Measurements from ENCODE around the gene FUCA1. TPM values are rescaled to one million over a fixed set of nuclear protein-coding genes. Genes with fewer than 3 reads are reported as not detected.

FUCA1 gene
- total and polyA plus RNA-seq, 2 donors (not counting 3 experiments of a cell fraction or from before 2014, with no cell fraction given), result 4.9 to 5.6 TPM

DNA sequence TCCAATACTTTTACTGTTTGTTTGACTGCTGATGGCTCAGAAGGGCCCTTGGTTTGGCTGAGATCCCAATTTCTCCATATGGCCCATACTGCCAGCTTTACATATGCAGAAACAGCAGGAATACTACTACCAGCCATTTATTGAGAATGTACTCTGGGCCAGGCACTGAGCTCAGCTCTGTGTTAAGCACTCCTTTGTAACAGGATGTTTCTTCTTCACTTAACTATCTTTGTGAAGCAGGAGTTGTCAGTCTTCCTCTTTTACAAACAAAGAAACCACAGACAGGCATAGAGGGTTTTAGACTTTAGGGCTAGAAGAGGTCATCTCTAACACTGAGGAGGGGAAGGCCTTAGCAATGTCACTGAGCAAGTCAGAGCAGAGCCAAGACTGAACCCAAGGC, 51.2 kb downstream of the FUCA1 start:
- no peak overlapping the region for H3K4me2 ChIP-seq (ENCODE audit: insufficient read depth, low read length)
- DNase-seq (ENCODE audit: low read depth, low spot score), result no peak
- no peaks in the 10 kb centered on the region for H3K79me2 ChIP-seq (ENCODE audit: control insufficient read depth, insufficient read depth, low read length)
- H3K9me3 ChIP-seq (replicated peaks; ENCODE audit: control insufficient read depth, insufficient read depth, low read length), result no peaks in the 10 kb centered on the region
- no peak overlapping the region for H3K4me3 ChIP-seq (replicated peaks in 1 of 3; ENCODE audit: insufficient read depth in 1 of 3, low read depth in 1 of 3, low read length in 3 of 3)
- H3K4me1 ChIP-seq (ENCODE audit: control insufficient read depth, extremely low read depth, insufficient read depth, low read length), result no peaks in the 10 kb centered on the region
- no peak overlapping the region for H3K27ac ChIP-seq (ENCODE audit: insufficient read depth, low read depth, low read length)
- H2AFZ ChIP-seq (ENCODE audit: low read depth, low read length), result no peak overlapping the region
- ChIA-PET CTCF (interaction anchor here (0.6 to 2.2 kb wide), 3 partner anchors 22 to 211 kb away, joined by 3 to 5 read pairs (median 3); no protein-coding TSS in a partner anchor), POLR2A (interaction anchor here (1.7 kb wide), 1 partner anchor 8 kb away, joined by 5 read pairs; the partner anchor contains the start of gene HMGCL)
- no peak for TF ChIP-seq POLR2A (IDR thresholded peaks at IDR 0.05; ENCODE audit: low read depth, low read length)
- no peak for TF ChIP-seq JUN (IDR thresholded peaks at IDR 0.05; ENCODE audit: borderline replicate concordance, insufficient read depth, insufficient read length, low read depth)
- TF ChIP-seq EZH2 (IDR thresholded peaks at IDR 0.05; ENCODE audit: borderline replicate concordance, low read depth, low read length, severe bottlenecking), result no peak
- TF ChIP-seq MYC (IDR thresholded peaks at IDR 0.05; ENCODE audit: low read depth, low read length), result no peak
- TF ChIP-seq, protein P1, sequence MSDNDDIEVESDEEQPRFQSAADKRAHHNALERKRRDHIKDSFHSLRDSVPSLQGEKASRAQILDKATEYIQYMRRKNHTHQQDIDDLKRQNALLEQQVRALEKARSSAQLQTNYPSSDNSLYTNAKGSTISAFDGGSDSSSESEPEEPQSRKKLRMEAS (IDR thresholded peaks at IDR 0.05; ENCODE audit: insufficient read depth, insufficient read length), result no peak
- no peak for TF ChIP-seq FOS (IDR thresholded peaks at IDR 0.05; ENCODE audit: borderline replicate concordance, insufficient read depth, low read length)
- TF ChIP-seq, protein P2, sequence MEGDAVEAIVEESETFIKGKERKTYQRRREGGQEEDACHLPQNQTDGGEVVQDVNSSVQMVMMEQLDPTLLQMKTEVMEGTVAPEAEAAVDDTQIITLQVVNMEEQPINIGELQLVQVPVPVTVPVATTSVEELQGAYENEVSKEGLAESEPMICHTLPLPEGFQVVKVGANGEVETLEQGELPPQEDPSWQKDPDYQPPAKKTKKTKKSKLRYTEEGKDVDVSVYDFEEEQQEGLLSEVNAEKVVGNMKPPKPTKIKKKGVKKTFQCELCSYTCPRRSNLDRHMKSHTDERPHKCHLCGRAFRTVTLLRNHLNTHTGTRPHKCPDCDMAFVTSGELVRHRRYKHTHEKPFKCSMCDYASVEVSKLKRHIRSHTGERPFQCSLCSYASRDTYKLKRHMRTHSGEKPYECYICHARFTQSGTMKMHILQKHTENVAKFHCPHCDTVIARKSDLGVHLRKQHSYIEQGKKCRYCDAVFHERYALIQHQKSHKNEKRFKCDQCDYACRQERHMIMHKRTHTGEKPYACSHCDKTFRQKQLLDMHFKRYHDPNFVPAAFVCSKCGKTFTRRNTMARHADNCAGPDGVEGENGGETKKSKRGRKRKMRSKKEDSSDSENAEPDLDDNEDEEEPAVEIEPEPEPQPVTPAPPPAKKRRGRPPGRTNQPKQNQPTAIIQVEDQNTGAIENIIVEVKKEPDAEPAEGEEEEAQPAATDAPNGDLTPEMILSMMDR (IDR thresholded peaks at IDR 0.05; ENCODE audit: extremely low read depth in 1 of 2, insufficient read depth in 1 of 2, low read depth in 1 of 2, low read length in 2 of 2), result no peak
- TF ChIP-seq GATA2 (IDR thresholded peaks at IDR 0.05; ENCODE audit: insufficient read depth, insufficient read length, low read depth, low read length), result no peak
- TF ChIP-seq POLR2AphosphoS5 (IDR thresholded peaks at IDR 0.05; ENCODE audit: insufficient read depth, low read depth, low read length), result no peak
- FAIRE-seq, result no peak
- no peaks in the 10 kb centered on the region for H4K20me1 ChIP-seq (replicated peaks; ENCODE audit: control insufficient read depth, extremely low read depth, insufficient read depth, low read length)
- H3K36me3 ChIP-seq (ENCODE audit: control insufficient read depth in 2 of 2, extremely low read depth in 1 of 2, insufficient read depth in 2 of 2, low read length in 2 of 2), result peaks cover 0 to 19% of the 10 kb centered on the region in 2 experiments
- intact Hi-C loops (cut with micrococcal nuclease) (no loop called here), dilution Hi-C loops (cut with MboI; ENCODE audit: extremely low pct_ligation_motif_present, low sequenced_read_pairs) (no loop called here)
- H3K9me1 ChIP-seq (replicated peaks; ENCODE audit: control insufficient read depth, extremely low read depth, insufficient read depth, low read length), result no peaks in the 10 kb centered on the region
- no peaks in the 10 kb centered on the region for H3K27me3 ChIP-seq (ENCODE audit: control insufficient read depth in 2 of 2, insufficient read depth in 2 of 2, low read length in 2 of 2)
- no TSS peak for BruUV-seq (replicated peaks)
- H3K9ac ChIP-seq (replicated peaks; ENCODE audit: extremely low read depth, insufficient read depth, low read length), result no peak overlapping the region
